Daoy (cell line): ENCODE measurements around the gene LRG1. TPM values are rescaled to one million over a fixed set of nuclear protein-coding genes. Genes with fewer than 3 reads are reported as not detected.

Source experiments
- DNase-seq: peaks from one replicate; pipeline ENCODE4 v3.0.0-alpha.2; 2015; ENCODE audit warnings: low read depth
- total RNA-seq: library from RNA; depleted of rRNA; stranded (reverse); fragments of >200 nt; shearing (Covaris generic); gene quantifications from 2 replicates; pipeline ENCODE4 v1.2.3, GENCODE V29; 2014; rRNA removed

LRG1 gene
- 0.03 and 0.69 TPM in 2 replicates for total RNA-seq

GRCh38 chr19:4539693-4540581, at the start of gene LRG1:
Gene LRG1 (minus strand): TSS chr19:4540036. CDS start chr19:4540013, 23 bp downstream.
- no peak for DNase-seq

GRCh38 chr19:4588291-4588761, 48.5 kb upstream of the LRG1 start:
- DNase-seq: no peak

GRCh38 chr19:4587527-4587926, 47.7 kb upstream of the LRG1 start:
- DNase-seq: no peak

- DNase-seq: no peak
Measured at GRCh38 chr19:4586691-4587090, 46.9 kb upstream of the LRG1 start.

- DNase-seq: no peak
Measured at GRCh38 chr19:4586245-4586644, 46.4 kb upstream of the LRG1 start.

- DNase-seq: no peak
Measured at GRCh38 chr19:4585556-4585955, 45.7 kb upstream of the LRG1 start.

- no peak for DNase-seq
Measured at GRCh38 chr19:4584670-4585460, 45.0 kb upstream of the LRG1 start.

GRCh38 chr19:4583961-4584669, 44.3 kb upstream of the LRG1 start:
- peak; percentile 52 for DNase-seq

GRCh38 chr19:4582980-4583842, 43.4 kb upstream of the LRG1 start:
- peak; percentile 73 for DNase-seq

GRCh38 chr19:4581666-4582553, 42.1 kb upstream of the LRG1 start:
- DNase-seq: peak; percentile 60

GRCh38 chr19:4580961-4581665, 41.3 kb upstream of the LRG1 start:
- no peak for DNase-seq

GRCh38 chr19:4580021-4580901, 40.4 kb upstream of the LRG1 start:
- DNase-seq: no peak

- no peak for DNase-seq
Measured at GRCh38 chr19:4579389-4579788, 39.6 kb upstream of the LRG1 start.

- no peak for DNase-seq
Measured at GRCh38 chr19:4578552-4579248, 38.9 kb upstream of the LRG1 start.

- DNase-seq: peak; percentile 53
Measured at GRCh38 chr19:4577020-4577782, 37.4 kb upstream of the LRG1 start.

GRCh38 chr19:4576016-4576933, 36.4 kb upstream of the LRG1 start:
- peak; percentile 82 for DNase-seq
